Thymus (tissue), 11 donors: ENCODE data around the gene CASKIN1. TPM values are rescaled to one million over a fixed set of nuclear protein-coding genes. Genes with fewer than 3 reads are reported as not detected.

Experiments used
- DNase-seq, 9 donors: peaks; one replicate each; pipeline ENCODE4 v3.0.0-alpha.2; 2013; ENCODE audit warnings: low spot score in 9 of 9, low read depth in 6 of 9, missing footprints in 1 of 9
- H3K27ac ChIP-seq, 2 donors: one replicate each; pipeline ENCODE4 v1.5.1; 2013; ENCODE audit warnings: control low read depth in 1 of 2, low read depth in 1 of 2, low read length in 1 of 2, mild to moderate bottlenecking in 1 of 2, moderate library complexity in 1 of 2
- H3K27me3 ChIP-seq, 2 donors: one replicate each; pipeline ENCODE4 v1.5.1; 2013; ENCODE audit warnings: low read length in 1 of 2; ENCODE audit not compliant: control insufficient read depth in 2 of 2, insufficient read depth in 1 of 2
- H3K36me3 ChIP-seq, 2 donors: one replicate each; pipeline ENCODE4 v1.5.1; 2013; ENCODE audit warnings: low read length in 1 of 2, mild to moderate bottlenecking in 1 of 2, moderate library complexity in 1 of 2; ENCODE audit not compliant: control insufficient read depth in 2 of 2, insufficient read depth in 2 of 2
- H3K4me1 ChIP-seq, 2 donors: one replicate each; pipeline ENCODE4 v1.5.1; 2013; ENCODE audit warnings: low read length in 2 of 2; ENCODE audit not compliant: control insufficient read depth in 2 of 2, insufficient read depth in 2 of 2
- H3K4me3 ChIP-seq, 2 donors: one replicate each; pipeline ENCODE4 v1.5.1; 2013; ENCODE audit warnings: low read length in 2 of 2, control low read depth in 1 of 2, mild to moderate bottlenecking in 1 of 2
- H3K9me3 ChIP-seq, 2 donors: one replicate each; pipeline ENCODE4 v1.5.1; 2013; ENCODE audit warnings: low read length in 1 of 2, mild to moderate bottlenecking in 1 of 2; ENCODE audit not compliant: control insufficient read depth in 2 of 2, insufficient read depth in 1 of 2
- WGBS: extraction: QIAGEN DNeasy Blood & Tissue Kit; methylation state at CpG from one replicate; pipeline ENCODE4 v1.1.7; 2013; 5-methylcytosine and 5-hydroxymethylcytosine counted together
- polyA plus RNA-seq: library from polyadenylated mRNA; stranded (reverse); fragments of 200-250 nt; gene quantifications from one replicate; pipeline ENCODE4 v1.2.3, GENCODE V29; 2013
- total RNA-seq: library from RNA; stranded (reverse); fragments of 120-200 nt; gene quantifications from one replicate; pipeline ENCODE4 v1.2.4, GENCODE V29; 2013
- donor health status: healthy.

The CASKIN1 gene
- total and polyA plus RNA-seq, 2 donors: 0.05 to 0.48 TPM

- 96% methylated on average over 25 of the region's 25 CpGs for WGBS
- Histone ChIP-seq H3K27ac (no peak overlapping the region), H3K4me1 (no peaks in the 10 kb centered on the region), H3K9me3 (no peaks in the 10 kb centered on the region), H3K36me3 (no peaks in the 10 kb centered on the region), H3K4me3 (no peak overlapping the region), H3K27me3 (peaks cover 9 to 18% of the 10 kb centered on the region in 2 donors)
- no peak for DNase-seq
Observed at GRCh38 chr16:2189252-2189893, 7.0 kb downstream of the CASKIN1 start.

- Histone ChIP-seq H3K27me3 (peaks cover 1 to 9% of the 10 kb centered on the region in 2 donors), H3K36me3 (no peaks in the 10 kb centered on the region), H3K9me3 (no peaks in the 10 kb centered on the region), H3K4me1 (no peaks in the 10 kb centered on the region), H3K4me3 (no peak overlapping the region), H3K27ac (no peak overlapping the region)
- WGBS: 95% methylated on average over 8 of the region's 8 CpGs
- DNase-seq: no peak
Observed at GRCh38 chr16:2188395-2188794, 8.0 kb downstream of the CASKIN1 start.

- 91% methylated on average over 17 of the region's 17 CpGs for WGBS
- H3K4me1 ChIP-seq: no peaks in the 10 kb centered on the region
- DNase-seq: no peak
Observed at GRCh38 chr16:2187212-2187611, 9.2 kb downstream of the CASKIN1 start.

GRCh38 chr16:2186505-2186904, 9.9 kb downstream of the CASKIN1 start:
- Histone ChIP-seq H3K27me3 (peaks cover 0 to 2% of the 10 kb centered on the region in 2 donors), H3K27ac (no peak overlapping the region), H3K4me1 (no peaks in the 10 kb centered on the region), H3K4me3 (no peak overlapping the region), H3K9me3 (no peaks in the 10 kb centered on the region), H3K36me3 (no peaks in the 10 kb centered on the region)
- DNase-seq: no peak
- WGBS: 96% methylated on average over 20 of the region's 20 CpGs

More at GRCh38 chr16:2187212-2187611, 9.2 kb downstream of the CASKIN1 start:
- no peaks in the 10 kb centered on the region for H3K9me3 ChIP-seq
- H3K4me3 ChIP-seq: no peak overlapping the region
- H3K27me3 ChIP-seq: peaks cover 0 to 2% of the 10 kb centered on the region in 2 donors
- H3K27ac ChIP-seq: no peak overlapping the region
- H3K36me3 ChIP-seq: no peaks in the 10 kb centered on the region

- H3K36me3 ChIP-seq: no peaks in the 10 kb centered on the region
- H3K4me1 ChIP-seq: no peaks in the 10 kb centered on the region
- no peak overlapping the region for H3K27ac ChIP-seq
- no peak for DNase-seq
- H3K27me3 ChIP-seq: peaks cover 0 to 2% of the 10 kb centered on the region in 2 donors
- no peaks in the 10 kb centered on the region for H3K9me3 ChIP-seq
- 94% methylated on average over 13 of the region's 13 CpGs for WGBS
- H3K4me3 ChIP-seq: no peak overlapping the region
Observed at GRCh38 chr16:2186064-2186463, 10.3 kb downstream of the CASKIN1 start.

- H3K4me1 ChIP-seq: no peaks in the 10 kb centered on the region
- DNase-seq: no peak
- 93% methylated on average over 20 of the region's 20 CpGs for WGBS
- no peaks in the 10 kb centered on the region for H3K9me3 ChIP-seq
- H3K36me3 ChIP-seq: no peaks in the 10 kb centered on the region
- no peak overlapping the region for H3K4me3 ChIP-seq
- no peaks in the 10 kb centered on the region for H3K27me3 ChIP-seq
- no peak overlapping the region for H3K27ac ChIP-seq
Observed at GRCh38 chr16:2184962-2185361, 11.4 kb downstream of the CASKIN1 start.

GRCh38 chr16:2184346-2184745, 12.1 kb downstream of the CASKIN1 start:
- Histone ChIP-seq H3K4me1 (no peaks in the 10 kb centered on the region), H3K27ac (no peak overlapping the region), H3K36me3 (no peaks in the 10 kb centered on the region), H3K4me3 (no peak overlapping the region), H3K9me3 (no peaks in the 10 kb centered on the region), H3K27me3 (peaks cover 0 to under 1% of the 10 kb centered on the region in 2 donors)
- no peak for DNase-seq
- 96% methylated on average over 19 of the region's 19 CpGs for WGBS

GRCh38 chr16:2183671-2184070, 12.7 kb downstream of the CASKIN1 start:
- no peak for DNase-seq
- 95% methylated on average over 30 of the region's 30 CpGs for WGBS
- H3K4me1 ChIP-seq: no peaks in the 10 kb centered on the region
- no peak overlapping the region for H3K27ac ChIP-seq
- no peaks in the 10 kb centered on the region for H3K36me3 ChIP-seq
- H3K4me3 ChIP-seq: no peak overlapping the region
- peaks cover 0 to 3% of the 10 kb centered on the region in 2 donors for H3K27me3 ChIP-seq
- no peaks in the 10 kb centered on the region for H3K9me3 ChIP-seq

- H3K9me3 ChIP-seq: no peaks in the 10 kb centered on the region
- peaks cover 5 to 7% of the 10 kb centered on the region in 2 donors for H3K36me3 ChIP-seq
- H3K4me1 ChIP-seq: no peaks in the 10 kb centered on the region
- peaks cover 0 to 3% of the 10 kb centered on the region in 2 donors for H3K27me3 ChIP-seq
- H3K4me3 ChIP-seq: no peak overlapping the region
- no peak for DNase-seq
- H3K27ac ChIP-seq: no peak overlapping the region
- 95% methylated on average over 20 of the region's 20 CpGs for WGBS
Observed at GRCh38 chr16:2181952-2182351, 14.5 kb downstream of the CASKIN1 start.
